GM20000 (cell line): ENCODE results near the gene VEGFA.

Experiments used
- DNase-seq: peaks from one replicate; pipeline ENCODE4 v3.0.0; 2012; ENCODE audit warnings: low spot score
- TF ChIP-seq, protein P1 (sequence below): IDR thresholded peaks from 2 replicates; pipeline ENCODE4 v1.5.1; 2012; ENCODE audit warnings: mild to moderate bottlenecking, control low read depth; ENCODE audit errors: extremely low read depth, missing control alignments

The VEGFA gene

DNA sequence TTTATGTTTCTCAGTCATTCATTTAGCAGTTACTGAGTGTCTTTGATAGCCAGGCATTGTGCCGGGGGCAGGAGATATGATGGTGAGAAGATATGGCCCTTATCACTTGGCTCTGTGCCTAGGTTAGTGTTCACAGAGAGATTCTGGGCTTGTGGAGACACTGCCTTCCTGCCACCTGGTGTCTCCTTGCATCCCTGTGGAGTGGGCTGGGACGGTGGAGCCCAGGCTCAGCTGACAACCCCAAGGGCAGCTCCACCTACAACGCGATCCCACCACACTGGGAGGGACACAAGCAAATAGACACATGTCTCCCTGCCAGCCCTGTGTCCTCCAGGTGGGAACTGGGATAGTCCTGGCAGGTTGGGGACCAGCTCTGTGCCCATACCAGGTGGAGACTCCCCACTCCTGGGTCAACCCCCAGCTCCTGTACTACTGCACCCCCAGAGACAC, 30.3 kb upstream of the VEGFA start:
- TF ChIP-seq, protein P1, sequence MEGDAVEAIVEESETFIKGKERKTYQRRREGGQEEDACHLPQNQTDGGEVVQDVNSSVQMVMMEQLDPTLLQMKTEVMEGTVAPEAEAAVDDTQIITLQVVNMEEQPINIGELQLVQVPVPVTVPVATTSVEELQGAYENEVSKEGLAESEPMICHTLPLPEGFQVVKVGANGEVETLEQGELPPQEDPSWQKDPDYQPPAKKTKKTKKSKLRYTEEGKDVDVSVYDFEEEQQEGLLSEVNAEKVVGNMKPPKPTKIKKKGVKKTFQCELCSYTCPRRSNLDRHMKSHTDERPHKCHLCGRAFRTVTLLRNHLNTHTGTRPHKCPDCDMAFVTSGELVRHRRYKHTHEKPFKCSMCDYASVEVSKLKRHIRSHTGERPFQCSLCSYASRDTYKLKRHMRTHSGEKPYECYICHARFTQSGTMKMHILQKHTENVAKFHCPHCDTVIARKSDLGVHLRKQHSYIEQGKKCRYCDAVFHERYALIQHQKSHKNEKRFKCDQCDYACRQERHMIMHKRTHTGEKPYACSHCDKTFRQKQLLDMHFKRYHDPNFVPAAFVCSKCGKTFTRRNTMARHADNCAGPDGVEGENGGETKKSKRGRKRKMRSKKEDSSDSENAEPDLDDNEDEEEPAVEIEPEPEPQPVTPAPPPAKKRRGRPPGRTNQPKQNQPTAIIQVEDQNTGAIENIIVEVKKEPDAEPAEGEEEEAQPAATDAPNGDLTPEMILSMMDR = no peak
- DNase-seq = no peak

DNA sequence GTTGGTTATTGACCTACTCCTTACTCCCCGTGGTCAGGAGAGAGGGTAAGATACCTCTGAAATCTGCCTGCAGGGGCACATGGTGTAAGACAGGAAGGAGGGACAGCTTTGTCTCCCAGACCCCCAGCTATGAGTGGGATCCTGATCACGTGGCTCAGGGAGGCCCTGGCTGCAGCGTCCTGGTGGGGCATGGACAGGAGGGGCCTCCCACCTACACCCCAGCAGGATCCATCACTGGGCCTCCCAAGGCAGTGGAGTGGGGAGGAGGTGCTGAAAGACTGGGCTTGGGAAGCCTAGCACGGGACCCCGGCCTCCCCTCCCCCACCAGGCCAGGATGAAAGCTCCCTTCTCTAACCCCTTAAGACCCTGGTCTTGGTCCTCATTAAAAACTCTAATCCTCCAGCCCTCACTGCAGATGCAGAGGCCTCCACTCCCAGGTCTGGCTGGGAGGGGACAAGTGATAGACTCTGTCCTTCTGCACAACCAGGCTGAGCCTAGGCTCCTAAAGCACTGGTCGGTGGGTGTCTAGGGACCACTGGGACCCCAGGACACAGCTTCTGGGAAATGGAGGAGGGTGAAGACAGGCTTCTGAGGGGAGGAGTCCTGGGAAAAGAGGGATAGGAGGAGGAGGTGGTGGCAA, 29.6 kb upstream of the VEGFA start:
- no peak for DNase-seq
- TF ChIP-seq, protein P1 = no peak

DNA sequence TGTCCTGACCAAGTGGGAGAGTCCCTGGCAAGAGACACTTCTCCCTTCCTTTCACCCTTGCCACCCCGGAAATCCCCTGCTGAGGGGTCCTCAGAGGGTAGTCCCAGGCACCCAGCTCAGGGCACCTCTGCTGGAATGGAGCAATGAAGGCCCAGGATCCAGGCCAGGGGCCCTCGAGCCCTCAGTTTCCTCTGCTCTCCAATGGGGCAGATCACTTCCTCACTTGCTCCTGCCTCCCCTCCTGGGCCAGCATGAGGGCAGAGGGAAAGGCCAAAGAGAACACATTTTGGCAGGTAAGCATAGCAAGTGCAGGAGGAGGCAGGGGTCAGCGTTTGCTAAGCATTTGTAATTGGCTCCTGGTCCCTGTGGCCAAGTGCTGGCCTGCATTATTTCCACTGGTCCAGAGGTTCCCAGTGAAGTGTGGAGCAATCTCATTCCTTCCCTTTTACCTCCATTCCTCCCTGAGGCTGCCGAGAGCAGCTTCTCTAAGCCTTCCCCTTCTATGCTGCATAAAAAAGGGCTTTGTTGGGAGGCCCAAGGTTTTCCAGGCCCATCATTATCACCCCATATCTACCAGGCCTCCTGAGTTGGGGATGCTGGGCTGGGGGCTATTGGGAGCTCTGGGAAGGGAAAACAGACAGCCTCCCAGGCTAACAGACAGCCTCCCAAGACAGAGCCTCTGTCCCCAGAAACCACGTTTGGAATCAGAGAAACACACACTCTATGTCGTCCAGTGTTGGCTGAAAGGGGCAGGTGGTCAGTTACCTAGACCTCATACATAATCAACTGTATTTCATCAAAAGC, 28.8 kb upstream of the VEGFA start:
- TF ChIP-seq, protein P1 = no peak
- DNase-seq = no peak

DNA sequence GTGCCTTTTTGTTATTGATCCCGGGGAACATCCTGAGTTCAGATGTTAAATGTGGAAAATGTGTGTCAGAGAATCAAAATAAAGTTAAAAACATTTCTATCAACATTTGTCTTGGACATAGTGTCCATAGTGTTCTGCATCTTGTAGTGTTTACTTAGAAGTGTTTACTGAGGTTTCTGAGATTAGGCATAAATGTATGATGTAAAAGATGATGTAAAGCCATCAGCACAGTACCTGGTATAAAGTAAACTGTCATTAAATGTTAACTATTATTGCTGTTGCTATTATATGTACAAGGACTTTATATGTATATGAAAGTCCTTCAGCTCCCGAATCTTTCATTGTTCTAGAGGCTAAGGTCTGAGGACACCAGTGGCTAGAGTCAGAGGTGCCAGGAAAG, 28.2 kb upstream of the VEGFA start:
- TF ChIP-seq, protein P1 = no peak
- no peak for DNase-seq

DNA sequence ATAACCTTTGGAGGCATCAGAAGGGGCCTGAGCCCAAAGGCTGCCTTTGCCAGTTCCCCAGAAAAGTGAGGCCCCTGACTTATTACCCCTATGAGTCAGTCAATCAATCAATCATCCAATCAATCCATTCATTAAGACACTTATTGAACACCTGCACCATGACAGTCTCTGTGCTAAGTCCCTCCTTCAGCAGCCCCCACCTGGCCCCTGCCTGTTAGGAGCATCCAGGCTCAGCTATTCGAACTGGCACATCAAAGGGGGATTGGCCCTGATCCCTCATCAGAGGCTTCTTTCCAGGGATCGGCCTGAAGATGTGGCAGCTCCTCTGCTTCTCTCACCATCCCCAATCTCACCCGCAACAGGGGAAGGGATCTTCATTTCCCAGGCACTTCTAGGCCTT, 27.7 kb upstream of the VEGFA start:
- TF ChIP-seq, protein P1 = no peak
- DNase-seq = no peak

DNA sequence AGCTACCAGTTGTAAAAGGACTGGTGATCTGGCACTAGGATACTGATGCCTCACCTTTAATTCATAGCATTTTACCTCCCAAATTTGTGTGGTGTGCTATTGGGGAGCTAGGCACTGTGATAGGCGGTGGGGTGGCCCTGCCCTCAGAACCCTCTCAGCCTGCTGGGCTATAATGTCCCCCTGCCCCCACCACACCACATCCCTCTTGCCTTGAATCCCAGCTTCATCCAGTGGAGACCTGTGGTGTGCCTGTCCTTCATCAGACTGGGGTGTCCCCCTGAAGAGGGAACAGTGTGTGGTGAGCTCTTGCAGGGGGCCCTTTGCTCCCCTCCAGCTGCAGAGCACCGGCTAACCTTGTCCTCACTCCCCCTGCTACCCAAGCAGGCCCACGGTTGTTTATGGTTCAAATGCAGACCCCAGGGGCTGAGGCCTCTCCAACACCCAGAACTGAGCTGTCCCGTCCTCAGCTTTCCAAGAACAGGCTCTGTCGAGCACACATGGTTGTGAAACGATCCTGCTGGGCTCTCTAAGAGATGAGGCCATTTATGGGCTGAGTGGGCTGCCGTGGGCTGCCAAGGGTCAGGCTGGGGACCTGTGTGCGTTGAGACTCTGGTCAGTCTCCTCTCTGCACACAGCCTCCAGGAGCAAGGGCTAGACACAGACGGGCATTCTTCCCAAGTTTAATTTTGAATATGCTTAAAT, 26.9 kb upstream of the VEGFA start:
- TF ChIP-seq, protein P1 = no peak
- DNase-seq = no peak
